HepG2 (cell line): ENCODE measurements around the gene GGNBP2. TPM values are rescaled to one million over a fixed set of nuclear protein-coding genes. Genes with fewer than 3 reads are reported as not detected.

Source experiments
- ATAC-seq: fragments of 200-7000 bp; cut with Tn5 transposase; 3 replicates; pipeline ENCODE4 v1.9.1; 2020; ENCODE audit warnings: mild to moderate bottlenecking, moderate library complexity
- BruUV-seq: library from RNA; stranded (reverse); fragments of 400-500 nt; replicated peaks from 2 replicates; lab custom pipeline; 2021; lab: Mats Ljungman, UMichigan
- CTCF ChIA-PET: fragments of 300-600 bp; formaldehyde crosslinking; extraction: SDS; loops from one replicate; lab custom pipeline; 2021; ENCODE audit warnings: low total read pairs, inconsistent platforms, low intra/inter-chr PET ratio; lab: Yijun Ruan, JAX
- POLR2A ChIA-PET: fragments of 350-600 bp; sonication (Branson Sonifier 250); formaldehyde crosslinking; loops from one replicate; lab custom pipeline; 2020; ENCODE audit warnings: antibody characterized with exemption, inconsistent platforms; lab: Yijun Ruan, JAX
- DNase-seq: peaks from one replicate; pipeline ENCODE4 v3.0.0-alpha.2; 2015; ENCODE audit warnings: low spot score
- FAIRE-seq: peaks from 3 replicates; lab custom pipeline; 2011; peaks lifted over from hg19 to GRCh38; lab: Jason Lieb, UNC
- H2AFZ ChIP-seq: one replicate; pipeline ENCODE4 v1.6.1; 2011; ENCODE audit warnings: low read length, inconsistent platforms
- H3K27ac ChIP-seq: fragments of 300-600 bp; 3 replicates; pipeline ENCODE4 v1.8.0; 2011; ENCODE audit warnings: mixed run types, mild to moderate bottlenecking, mixed read lengths, low read length, inconsistent platforms; ENCODE audit not compliant: insufficient read depth; ENCODE audit errors: extremely low read length
- H3K27me3 ChIP-seq, 2 experiments: fragments of 200-600 bp in 1 of 2; 2 replicates in 1 of 2; 3 replicates in 1 of 2; pipeline versions ENCODE4 v1.6.0 to v1.8.0; 2011; ENCODE audit warnings: low read length in 2 of 2, mild to moderate bottlenecking in 2 of 2, moderate library complexity in 2 of 2, inconsistent platforms in 1 of 2; ENCODE audit not compliant: insufficient read depth in 2 of 2, control insufficient read depth in 1 of 2
- H3K36me3 ChIP-seq, 2 experiments: fragments of 200-600 bp in 1 of 2; replicated peaks in 1 of 2; 2 replicates in 1 of 2; 3 replicates in 1 of 2; pipeline versions ENCODE4 v1.5.1 to v1.8.0; 2011; ENCODE audit warnings: low read length in 2 of 2, inconsistent platforms in 1 of 2; ENCODE audit not compliant: insufficient read depth in 2 of 2, control insufficient read depth in 1 of 2
- H3K4me1 ChIP-seq: 2 replicates; pipeline ENCODE4 v1.5.1; 2012; ENCODE audit warnings: low read length, inconsistent platforms; ENCODE audit not compliant: insufficient read depth
- H3K4me2 ChIP-seq: 2 replicates; pipeline ENCODE4 v1.6.0; 2011; ENCODE audit warnings: low read depth, low read length, inconsistent platforms
- H3K4me3 ChIP-seq, 3 experiments: fragments of 200-600 bp in 1 of 3; sonication (generic), shearing (Covaris generic) in 1 of 3; replicated peaks in 1 of 3; 2 replicates each; pipeline ENCODE4 v1.5.1; 2011 to 2016; ENCODE audit warnings: low read length in 3 of 3, inconsistent platforms in 2 of 3, low read depth in 2 of 3, mild to moderate bottlenecking in 2 of 3, control low read depth in 1 of 3, mixed read lengths in 1 of 3; ENCODE audit not compliant: insufficient read depth in 1 of 3
- H3K79me2 ChIP-seq: one replicate; pipeline ENCODE4 v1.6.1; 2011; ENCODE audit warnings: low read length, inconsistent platforms; ENCODE audit not compliant: insufficient read depth
- H3K9ac ChIP-seq: 2 replicates; pipeline ENCODE4 v1.6.0; 2011; ENCODE audit warnings: mild to moderate bottlenecking, low read depth, low read length, inconsistent platforms; ENCODE audit not compliant: insufficient read depth
- H3K9me3 ChIP-seq: 2 replicates; pipeline ENCODE4 v1.5.1; 2012; ENCODE audit warnings: mild to moderate bottlenecking, low read length
- H4K20me1 ChIP-seq: 2 replicates; pipeline ENCODE4 v1.6.0; 2011; ENCODE audit warnings: inconsistent platforms, mild to moderate bottlenecking, low read length, moderate library complexity; ENCODE audit not compliant: insufficient read depth
- JARID2 ChIP-seq: sonication (generic); formaldehyde crosslinking; IDR thresholded peaks from 2 replicates; pipeline ENCODE4 v1.8.1; 2023; ENCODE audit warnings: missing genetic modification reagents, inconsistent platforms; ENCODE audit not compliant: insufficient replicate concordance
- LBX2 ChIP-seq: sonication (generic); formaldehyde crosslinking; IDR thresholded peaks from 2 replicates; pipeline ENCODE4 v1.5.0; 2020; ENCODE audit warnings: missing genetic modification reagents, mild to moderate bottlenecking, borderline replicate concordance
- MEIS1 ChIP-seq: sonication (generic); formaldehyde crosslinking; IDR thresholded peaks from 2 replicates; pipeline ENCODE4 v1.9.0; 2021; ENCODE audit warnings: mild to moderate bottlenecking, missing genetic modification reagents, moderate library complexity, borderline replicate concordance
- MTF2 ChIP-seq: sonication (generic); formaldehyde crosslinking; IDR thresholded peaks from 2 replicates; pipeline ENCODE4 v1.5.0; 2020; ENCODE audit warnings: missing genetic modification reagents, borderline replicate concordance
- RAD21 ChIP-seq: fragments of 450-650 bp; formaldehyde crosslinking; IDR thresholded peaks from 2 replicates; pipeline ENCODE4 v1.5.0; 2020; ENCODE audit warnings: mild to moderate bottlenecking
- RNF2 ChIP-seq: fragments of 450-650 bp; conservative IDR thresholded peaks from 2 replicates; pipeline ENCODE4 v1.6.1; 2016; ENCODE audit warnings: low read depth
- SATB2 ChIP-seq: sonication (generic); formaldehyde crosslinking; IDR thresholded peaks from 2 replicates; pipeline ENCODE4 v1.5.0; 2020; ENCODE audit warnings: missing genetic modification reagents
- SMAD1 ChIP-seq: sonication (generic); formaldehyde crosslinking; IDR thresholded peaks from 2 replicates; pipeline ENCODE4 v1.4.0; 2020; ENCODE audit warnings: missing genetic modification reagents, low read depth, mild to moderate bottlenecking, borderline replicate concordance
- THRA ChIP-seq: sonication (generic); formaldehyde crosslinking; IDR thresholded peaks from 2 replicates; pipeline ENCODE4 v1.4.0; 2020; ENCODE audit warnings: missing genetic modification reagents, borderline replicate concordance
- ZNF570 ChIP-seq: sonication (generic); formaldehyde crosslinking; IDR thresholded peaks from 2 replicates; pipeline ENCODE4 v1.4.0; 2020; ENCODE audit warnings: mild to moderate bottlenecking, missing genetic modification reagents, borderline replicate concordance
- ZNF619 ChIP-seq: sonication (generic); formaldehyde crosslinking; IDR thresholded peaks from 2 replicates; pipeline ENCODE4 v1.4.0; 2020; ENCODE audit warnings: mild to moderate bottlenecking, missing genetic modification reagents
- ZNF816 ChIP-seq: sonication (generic); formaldehyde crosslinking; IDR thresholded peaks from 2 replicates; pipeline ENCODE4 v1.8.0; 2022; ENCODE audit warnings: missing genetic modification reagents, mild to moderate bottlenecking, borderline replicate concordance
- WGBS: methylation state at CpG from one replicate; pipeline ENCODE4 v1.1.6; 2017; ENCODE audit warnings: low lambda C conversion rate; 5-methylcytosine and 5-hydroxymethylcytosine counted together
- in situ Hi-C: cut with HindIII; loops from 2 replicates; pipeline ENCODE4 v1.10.0; 2017; ENCODE audit warnings: low pct_unique_long_range_greater_than_20kb; ENCODE audit not compliant: extremely low pct_ligation_motif_present
- intact Hi-C: fragments of 100-400 bp; cut with micrococcal nuclease; formaldehyde crosslinking; loops from one replicate; pipeline ENCODE4 v1.10.0; 2022; ENCODE audit not compliant: unreplicated experiment
- polyA plus RNA-seq, 8 experiments: library from polyadenylated mRNA; depleted of rRNA in 3 of 8; stranded (reverse) in 7 of 8; unstranded in 1 of 8; fragments of >200 nt; fragmentation: Illumina TruSeq in 4 of 8; extraction: Trizol in 4 of 8; gene quantifications; 2 replicates each; pipeline versions ENCODE4 v1.2.1 to v1.2.3, GENCODE V29; 2011 to 2016; ENCODE audit warnings: low read depth in 4 of 8, missing spikeins in 1 of 8, mixed read lengths in 1 of 8; ENCODE audit not compliant: insufficient read depth in 1 of 8
- total RNA-seq, 5 experiments: library from RNA; depleted of rRNA; stranded (reverse); fragments of >200 nt; fragmentation: Illumina TruSeq; extraction: Trizol; gene quantifications; 2 replicates each; pipeline ENCODE4 v1.2.3, GENCODE V29; 2016; ENCODE audit warnings: low read depth in 1 of 5

The GGNBP2 gene
- total and polyA plus RNA-seq, 2 of the 13 experiments (the other 11 are each of a cell fraction or from before 2014, with no cell fraction given) = 53.3 to 84.2 TPM

DNA sequence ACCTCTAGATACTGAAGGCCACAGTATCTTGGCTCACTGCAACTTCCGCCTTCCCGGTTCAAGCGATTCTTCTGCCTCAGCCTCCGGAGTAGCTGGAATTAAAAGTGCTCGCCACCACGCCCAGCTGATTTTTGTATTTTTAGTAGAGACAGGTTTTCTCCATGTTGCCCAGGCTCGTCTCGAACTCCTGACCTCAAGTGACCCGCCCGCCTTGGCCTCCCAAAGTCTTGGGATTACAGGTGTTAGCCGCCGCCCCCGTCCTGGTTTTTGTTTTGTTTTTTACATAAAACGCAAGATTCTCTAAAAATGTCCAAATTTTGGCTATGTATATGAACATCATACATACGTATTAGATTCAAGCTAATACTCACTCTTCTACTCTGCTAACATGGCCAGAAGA is 2.0 kb upstream of the GGNBP2 start:
- in situ Hi-C loops = no loop called here
- FAIRE-seq = no peak
- ChIA-PET CTCF (no interaction called here), POLR2A (no interaction called here)
- H2AFZ ChIP-seq = no peak overlapping the region
- H3K4me2 ChIP-seq = peak overlapping the region; percentile 95
- no peaks in the 10 kb centered on the region; a peak in 1 of 5 replicates for H3K36me3 ChIP-seq
- no peak overlapping the region for H3K27ac ChIP-seq
- BruUV-seq = no TSS peak
- H3K9me3 ChIP-seq = no peaks in the 10 kb centered on the region
- peaks cover 21% of the 10 kb centered on the region for H3K4me1 ChIP-seq
- TF ChIP-seq JARID2 (CRISPR knock-in tag) (no peak), ZNF570 (CRISPR knock-in tag) (no peak), MTF2 (CRISPR knock-in tag) (no peak)
- TF ChIP-seq, all 625 proteins: peak for 0
- peaks cover 21% of the 10 kb centered on the region for H4K20me1 ChIP-seq
- intact Hi-C loops = loop anchor here (5.0 kb wide), 1 partner anchor 55 kb away; the partner anchor contains the start of gene ZNHIT3
- peaks cover 0 to 5% of the 10 kb centered on the region in 2 experiments; a peak in 1 of 5 replicates for H3K27me3 ChIP-seq
- ATAC-seq (no peak), DNase-seq (no peak)
- no peak overlapping the region for H3K4me3 ChIP-seq
- peak overlapping the region; percentile 100; the same call in 1 of the 2 replicates for H3K9ac ChIP-seq
- peaks cover 31% of the 10 kb centered on the region for H3K79me2 ChIP-seq
- 98% methylated on average over 15 of the region's 15 CpGs for WGBS

DNA sequence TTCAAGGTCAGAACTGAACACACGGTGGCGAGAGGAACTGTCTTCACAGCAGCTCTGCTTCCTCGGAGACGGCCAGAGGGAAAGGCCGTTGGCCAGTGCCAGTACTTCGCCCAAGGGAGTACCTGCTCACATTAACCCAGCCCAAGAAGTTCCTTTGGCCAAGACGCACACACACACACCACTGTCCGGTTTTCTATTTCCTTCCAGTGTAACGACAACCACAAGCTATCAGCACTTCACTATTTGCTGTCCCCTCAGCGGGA is 744 bp upstream of the GGNBP2 start:
- peaks cover 31% of the 10 kb centered on the region for H4K20me1 ChIP-seq
- BruUV-seq = no TSS peak
- CTCF ChIA-PET = no interaction called here
- in situ Hi-C loops (no loop called here), intact Hi-C loops (loop anchor here (5.0 kb wide), 1 partner anchor 57 kb away; the partner anchor contains the start of gene ZNHIT3)
- peak overlapping the region; percentile 100 for H3K9ac ChIP-seq
- H3K36me3 ChIP-seq = no peaks in the 10 kb centered on the region; a peak in 1 of 5 replicates
- WGBS = 3% methylated on average over 7 of the region's 10 CpGs
- H3K4me2 ChIP-seq = peak overlapping the region; percentile 95
- DNase-seq (peak; percentile 14), FAIRE-seq (no peak), ATAC-seq (no peak)
- H3K27ac ChIP-seq = peak overlapping the region; percentile 100
- POLR2A ChIA-PET = interaction anchor here (0.7 to 4.2 kb wide), 4 partner anchors 9 to 130 kb away, joined by 3 to 107 read pairs (median 48); partner anchors contain the start of genes DHRS11, MRM1, MYO19 and PIGW
- H3K27me3 ChIP-seq = peaks cover 0 to 5% of the 10 kb centered on the region in 2 experiments; a peak in 1 of 5 replicates
- no peaks in the 10 kb centered on the region for H3K9me3 ChIP-seq
- H2AFZ ChIP-seq = no peak overlapping the region
- H3K4me3 ChIP-seq = peak overlapping the region; percentile 88 to 100 (median 93)
- peaks cover 42% of the 10 kb centered on the region for H3K79me2 ChIP-seq
- H3K4me1 ChIP-seq = peaks cover 33% of the 10 kb centered on the region
- TF ChIP-seq SATB2 (CRISPR knock-in tag) (no peak), ZNF619 (CRISPR knock-in tag) (no peak; the same call in 1 of the 2 replicates), RNF2 (no peak), THRA (peak; percentile 3; the same call in 1 of the 2 replicates), LBX2 (CRISPR knock-in tag) (no peak), RAD21 (CRISPR knock-in tag) (no peak), SMAD1 (CRISPR knock-in tag) (no peak), MEIS1 (CRISPR knock-in tag) (no peak), ZNF816 (CRISPR knock-in tag) (0 out of 2 replicates have a peak, but pooled peaks have one; percentile 57)
